Measurements from ENCODE around the gene REPIN1. TPM values are rescaled to one million over a fixed set of nuclear protein-coding genes. Genes with fewer than 3 reads are reported as not detected.

Gene REPIN1
- total and polyA plus RNA-seq, 2 donors from 2014 or later = 53.7 to 95.8 TPM

DNA sequence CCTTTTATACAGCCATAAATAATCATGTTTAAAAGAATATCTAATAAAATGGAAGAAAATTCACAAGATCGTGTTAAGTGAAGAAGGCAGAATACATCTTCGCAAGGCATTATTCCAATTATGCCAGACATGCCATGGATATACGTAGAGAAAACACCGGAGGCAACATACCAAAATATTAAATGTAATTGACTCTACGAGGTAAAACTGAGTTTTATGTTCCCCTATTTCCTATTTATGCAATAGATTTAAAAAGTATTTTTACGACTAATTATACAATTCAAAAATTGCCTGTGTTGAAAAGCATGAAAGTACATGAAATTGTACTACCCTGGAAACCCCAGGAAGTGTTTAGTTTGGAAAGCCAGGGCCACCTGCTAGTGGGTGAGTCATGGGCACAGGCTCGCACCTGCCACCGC, 936 bp upstream of the REPIN1 start:
- peak overlapping the region; percentile 31 to 90 (median 50) for H3K4me3 ChIP-seq (ENCODE audit: low read length in 3 of 3)
- TF ChIP-seq, protein P1, sequence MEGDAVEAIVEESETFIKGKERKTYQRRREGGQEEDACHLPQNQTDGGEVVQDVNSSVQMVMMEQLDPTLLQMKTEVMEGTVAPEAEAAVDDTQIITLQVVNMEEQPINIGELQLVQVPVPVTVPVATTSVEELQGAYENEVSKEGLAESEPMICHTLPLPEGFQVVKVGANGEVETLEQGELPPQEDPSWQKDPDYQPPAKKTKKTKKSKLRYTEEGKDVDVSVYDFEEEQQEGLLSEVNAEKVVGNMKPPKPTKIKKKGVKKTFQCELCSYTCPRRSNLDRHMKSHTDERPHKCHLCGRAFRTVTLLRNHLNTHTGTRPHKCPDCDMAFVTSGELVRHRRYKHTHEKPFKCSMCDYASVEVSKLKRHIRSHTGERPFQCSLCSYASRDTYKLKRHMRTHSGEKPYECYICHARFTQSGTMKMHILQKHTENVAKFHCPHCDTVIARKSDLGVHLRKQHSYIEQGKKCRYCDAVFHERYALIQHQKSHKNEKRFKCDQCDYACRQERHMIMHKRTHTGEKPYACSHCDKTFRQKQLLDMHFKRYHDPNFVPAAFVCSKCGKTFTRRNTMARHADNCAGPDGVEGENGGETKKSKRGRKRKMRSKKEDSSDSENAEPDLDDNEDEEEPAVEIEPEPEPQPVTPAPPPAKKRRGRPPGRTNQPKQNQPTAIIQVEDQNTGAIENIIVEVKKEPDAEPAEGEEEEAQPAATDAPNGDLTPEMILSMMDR (IDR thresholded peaks at IDR 0.05; ENCODE audit: borderline replicate concordance, extremely low read depth, insufficient read depth) = no peak
- FAIRE-seq (no peak), DNase-seq (no peak)
- peaks cover 5 to 20% (median 7%) of the 10 kb centered on the region in 3 donors for H3K4me1 ChIP-seq (ENCODE audit: control insufficient read depth in 2 of 3, insufficient read depth in 2 of 3, low read depth in 1 of 3, low read length in 3 of 3)
- intact Hi-C loops (cut with DNase I) = no loop called here
- peak overlapping the region in 2 of 3 donors; percentile 48 to 91 for H3K9ac ChIP-seq (ENCODE audit: low read length in 3 of 3)
- no peaks in the 10 kb centered on the region for H3K9me3 ChIP-seq (ENCODE audit: control insufficient read depth in 2 of 3, insufficient read depth in 1 of 3, low read length in 3 of 3)
- H3K27ac ChIP-seq (ENCODE audit: low read depth in 2 of 2, low read length in 2 of 2) = peak overlapping the region; percentile 94 to 97
- peaks cover 3 to 4% (median 3%) of the 10 kb centered on the region in 3 donors for H3K36me3 ChIP-seq (ENCODE audit: control insufficient read depth in 2 of 3, insufficient read depth in 3 of 3, low read length in 3 of 3)
- no peaks in the 10 kb centered on the region for H3K27me3 ChIP-seq (ENCODE audit: control insufficient read depth, insufficient read depth, low read length)

DNA sequence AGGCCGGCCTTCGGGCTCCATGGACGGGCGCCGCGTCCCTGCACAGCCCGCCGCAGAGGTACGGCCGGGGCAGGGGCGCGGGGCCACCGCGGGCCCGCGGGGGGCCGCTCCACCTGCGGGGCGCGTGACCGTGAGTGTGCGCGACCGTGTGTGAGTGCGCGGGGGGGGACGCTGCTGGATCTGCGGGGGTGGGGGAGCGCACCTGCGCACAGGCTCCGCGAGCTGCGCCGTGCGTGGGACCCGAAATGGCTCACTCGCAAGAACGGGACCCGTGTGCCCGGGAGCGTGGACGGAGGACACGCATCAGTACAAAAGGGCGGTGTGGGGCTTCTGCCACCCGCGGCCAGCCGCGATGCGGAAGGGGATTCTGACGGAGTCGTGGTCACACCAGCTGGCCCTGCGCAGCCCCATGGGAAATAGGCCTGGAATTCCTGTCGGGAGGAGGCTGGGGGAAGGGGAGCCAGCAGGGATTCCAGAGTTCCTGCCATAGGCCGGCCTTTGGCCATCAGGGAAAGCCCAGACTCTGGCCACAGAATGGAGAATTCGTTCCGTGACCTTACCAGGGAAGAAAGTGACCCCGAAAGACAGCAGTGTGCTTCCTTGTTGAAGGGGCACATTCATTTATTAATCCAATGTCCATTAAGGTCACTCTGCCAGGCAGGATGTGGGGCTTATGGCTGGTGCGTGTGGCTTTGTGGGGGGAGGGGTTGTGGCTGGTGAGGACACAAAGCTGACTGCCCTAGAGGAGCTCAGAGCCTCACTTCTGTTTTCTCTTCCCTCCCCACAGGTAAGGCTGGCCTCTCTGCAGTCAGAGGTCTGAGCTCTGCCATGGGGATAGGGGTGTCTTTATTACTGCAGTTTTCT, 494 bp downstream of the REPIN1 start:
- H3K27ac ChIP-seq (ENCODE audit: low read depth in 2 of 2, low read length in 2 of 2) = peak overlapping the region; percentile 94 to 97
- H3K9ac ChIP-seq (ENCODE audit: low read length in 3 of 3) = peak overlapping the region; percentile 37 to 89 (median 85)
- no peaks in the 10 kb centered on the region for H3K9me3 ChIP-seq (ENCODE audit: control insufficient read depth in 2 of 3, insufficient read depth in 1 of 3, low read length in 3 of 3)
- no peaks in the 10 kb centered on the region for H3K27me3 ChIP-seq (ENCODE audit: control insufficient read depth, insufficient read depth, low read length)
- intact Hi-C loops (cut with DNase I) = no loop called here
- H3K4me1 ChIP-seq (ENCODE audit: control insufficient read depth in 2 of 3, insufficient read depth in 2 of 3, low read depth in 1 of 3, low read length in 3 of 3) = peaks cover 5 to 29% (median 13%) of the 10 kb centered on the region in 3 donors
- peaks cover 3 to 12% (median 12%) of the 10 kb centered on the region in 3 donors for H3K36me3 ChIP-seq (ENCODE audit: control insufficient read depth in 2 of 3, insufficient read depth in 3 of 3, low read length in 3 of 3)
- TF ChIP-seq, protein P1 (IDR thresholded peaks at IDR 0.05; ENCODE audit: borderline replicate concordance, extremely low read depth, insufficient read depth) = no peak
- DNase-seq (peak; percentile 86 to 93 (median 92)), FAIRE-seq (no peak)
- peak overlapping the region; percentile 64 to 90 (median 90) for H3K4me3 ChIP-seq (ENCODE audit: low read length in 3 of 3)

DNA sequence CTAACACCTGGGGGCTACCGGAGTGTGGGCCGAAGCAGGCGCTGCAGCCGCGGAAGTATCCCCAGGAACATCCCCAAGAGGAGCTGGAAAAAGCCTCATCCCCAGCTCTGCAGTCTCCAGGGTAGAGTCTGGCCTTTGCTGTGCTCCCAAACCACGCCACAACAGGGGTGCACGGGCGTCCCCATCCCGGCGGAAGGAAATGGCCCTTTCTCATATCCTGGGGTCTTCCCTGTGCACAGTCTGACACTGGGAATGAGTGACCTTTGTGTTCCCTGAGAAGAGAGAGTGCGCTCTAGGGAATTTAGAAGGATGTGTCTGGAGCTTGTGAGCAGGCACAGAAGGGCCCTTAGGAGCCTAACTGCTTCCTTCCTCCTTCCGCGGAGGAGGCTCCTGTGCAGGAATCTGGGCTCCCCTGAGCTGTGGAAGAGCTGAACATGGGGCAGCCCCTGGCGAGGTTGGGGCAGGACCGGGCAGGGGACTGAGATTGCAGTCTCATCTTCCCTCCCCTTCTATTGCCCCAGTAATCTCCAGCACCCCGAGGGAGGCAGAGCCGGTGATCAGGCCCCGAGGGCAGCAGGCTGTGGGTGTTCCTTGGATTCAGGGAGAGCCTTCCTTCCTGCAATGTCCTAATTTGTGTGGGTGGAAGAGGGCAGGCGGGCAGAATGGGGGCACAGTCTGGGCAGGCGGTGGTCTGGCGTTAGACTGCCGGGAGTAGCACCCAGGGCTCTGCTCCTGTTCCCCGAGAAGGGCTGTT, 1.3 kb downstream of the REPIN1 start:
- FAIRE-seq = no peak
- peak overlapping the region; percentile 37 to 89 (median 85) for H3K9ac ChIP-seq (ENCODE audit: low read length in 3 of 3)
- H3K4me1 ChIP-seq (ENCODE audit: control insufficient read depth in 2 of 3, insufficient read depth in 2 of 3, low read depth in 1 of 3, low read length in 3 of 3) = peaks cover 5 to 29% (median 13%) of the 10 kb centered on the region in 3 donors
- H3K4me3 ChIP-seq (ENCODE audit: low read length in 3 of 3) = peak overlapping the region; percentile 64 to 90 (median 90)
- H3K27me3 ChIP-seq (ENCODE audit: control insufficient read depth, insufficient read depth, low read length) = no peaks in the 10 kb centered on the region
- DNase-seq = peak in 2 of 5 donors; percentile 25 to 50
- intact Hi-C loops (cut with DNase I) = no loop called here
- TF ChIP-seq, protein P1 (IDR thresholded peaks at IDR 0.05; ENCODE audit: borderline replicate concordance, extremely low read depth, insufficient read depth) = no peak
- no peaks in the 10 kb centered on the region for H3K9me3 ChIP-seq (ENCODE audit: control insufficient read depth in 2 of 3, insufficient read depth in 1 of 3, low read length in 3 of 3)
- H3K36me3 ChIP-seq (ENCODE audit: control insufficient read depth in 2 of 3, insufficient read depth in 3 of 3, low read length in 3 of 3) = peaks cover 5 to 12% (median 12%) of the 10 kb centered on the region in 3 donors
- peak overlapping the region; percentile 94 to 97 for H3K27ac ChIP-seq (ENCODE audit: low read depth in 2 of 2, low read length in 2 of 2)
